Transverse colon (tissue), 4 donors: Measurements from ENCODE around the gene PSD.

Source experiments
- CTCF ChIP-seq, 5 experiments: fragments of 200-600 bp in 3 of 5; fragments of 450-650 bp in 2 of 5; sonication (generic) in 3 of 5; IDR thresholded peaks; 1 replicate in 2 of 5; 2 replicates in 3 of 5; pipeline ENCODE4 v1.5.1; 2016 to 2017; ENCODE audit warnings: antibody characterized with exemption in 5 of 5, inconsistent platforms in 3 of 5, mild to moderate bottlenecking in 2 of 5, moderate library complexity in 1 of 5
- EP300 ChIP-seq: sonication (generic); formaldehyde crosslinking; IDR thresholded peaks from one replicate; pipeline ENCODE4 v1.6.1; 2017; ENCODE audit warnings: antibody characterized with exemption, low read depth
- POLR2A ChIP-seq: fragments of 450-650 bp; IDR thresholded peaks from one replicate; pipeline ENCODE4 v1.6.1; 2016; ENCODE audit warnings: antibody characterized with exemption, mild to moderate bottlenecking, moderate library complexity
- POLR2AphosphoS5 ChIP-seq, 3 donors: sonication (generic); formaldehyde crosslinking; IDR thresholded peaks; one replicate each; pipeline ENCODE4 v1.6.1; 2016; ENCODE audit warnings: antibody characterized with exemption in 3 of 3

GRCh38 chr10:102461187-102462054 is 42.8 kb upstream of the PSD start:
- TF ChIP-seq POLR2A: peak; percentile 46
- TF ChIP-seq CTCF (IDR thresholded peaks at IDR 0.05): no peak
- TF ChIP-seq POLR2AphosphoS5 (IDR thresholded peaks at IDR 0.05): peak in 2 of 3 donors; percentile 54 to 60
- no peak for TF ChIP-seq EP300
